ENCODE results near the gene GADL1. TPM values are rescaled to one million over a fixed set of nuclear protein-coding genes. Genes with fewer than 3 reads are reported as not detected.

The GADL1 gene
- total RNA-seq, 1 experiment from 2014 or later = not detected

GRCh38 chr3:30737743-30738499, 156.5 kb downstream of the GADL1 start:
- Histone ChIP-seq H3K79me2 (ENCODE audit: insufficient read depth, low read length) (no peaks in the 10 kb centered on the region), H4K20me1 (ENCODE audit: insufficient read depth) (no peaks in the 10 kb centered on the region), H3K9me2 (ENCODE audit: insufficient read depth) (no peaks in the 10 kb centered on the region), H3K9ac (ENCODE audit: low read length) (no peak overlapping the region), H3K27ac (ENCODE audit: low read depth, low read length) (no peak overlapping the region), H3K4me3 (replicated peaks in 1 of 2; ENCODE audit: low read depth in 1 of 2, low read length in 2 of 2) (no peak overlapping the region), H3K9me3 (ENCODE audit: control insufficient read depth in 1 of 2, insufficient read depth in 1 of 2, low read depth in 1 of 2, low read length in 2 of 2) (no peaks in the 10 kb centered on the region), H2AFZ (ENCODE audit: low read depth, low read length, poor library complexity, severe bottlenecking) (no peak overlapping the region), H3K27me3 (ENCODE audit: insufficient read depth, low read length) (no peaks in the 10 kb centered on the region), H3K4me1 (ENCODE audit: control insufficient read depth in 1 of 2, insufficient read depth in 2 of 2, low read length in 2 of 2) (no peaks in the 10 kb centered on the region), H3K4me2 (ENCODE audit: low read length) (no peak overlapping the region), H3K36me3 (ENCODE audit: control insufficient read depth in 1 of 2, insufficient read depth in 2 of 2, low read length in 2 of 2) (no peaks in the 10 kb centered on the region)
- ATAC-seq (no peak), DNase-seq (ENCODE audit: low read depth, low spot score) (no peak)
- ChIA-PET POLR2A (no interaction called here), RAD21 (ENCODE audit: low non-redundant PET in 1 of 2, low total read pairs in 2 of 2, uncharacterized antibody in 2 of 2, unreplicated experiment in 2 of 2) (no interaction called here), CTCF (no interaction called here)
- TF ChIP-seq EZH2phosphoT487 (IDR thresholded peaks at IDR 0.05; ENCODE audit: borderline replicate concordance) = no peak
- no peak for TF ChIP-seq SIN3A (IDR thresholded peaks at IDR 0.05; ENCODE audit: low read depth)
- TF ChIP-seq CTCF (IDR thresholded peaks at IDR 0.05 in 2 of 3, conservative IDR thresholded peaks at IDR 0.05 in 1 of 3; ENCODE audit: borderline replicate concordance in 1 of 3, insufficient read depth in 1 of 3, low read depth in 2 of 3, low read length in 2 of 3) = no peak
- no peak for TF ChIP-seq POLR2A (IDR thresholded peaks at IDR 0.05; ENCODE audit: borderline replicate concordance, extremely low read depth, insufficient read depth, insufficient read length)
- TF ChIP-seq SRF (IDR thresholded peaks at IDR 0.05; ENCODE audit: low read depth) = no peak
- TF ChIP-seq ZNF274 (IDR thresholded peaks at IDR 0.05; ENCODE audit: low read depth, low read length) = no peak
- no peak for TF ChIP-seq RAD21 (IDR thresholded peaks at IDR 0.05; ENCODE audit: low read depth)
- no peak for TF ChIP-seq ELF1 (IDR thresholded peaks at IDR 0.05; ENCODE audit: borderline replicate concordance, low read depth)
- no peak for TF ChIP-seq SP1 (IDR thresholded peaks at IDR 0.05; ENCODE audit: low read depth)
- no peak for TF ChIP-seq EGR1 (IDR thresholded peaks at IDR 0.05; ENCODE audit: low read depth)
- TF ChIP-seq ZFX (IDR thresholded peaks at IDR 0.05) = no peak
- TF ChIP-seq MAX (IDR thresholded peaks at IDR 0.05) = no peak
- no peak for TF ChIP-seq EZH2 (IDR thresholded peaks at IDR 0.05)
- TF ChIP-seq CEBPB (IDR thresholded peaks at IDR 0.05; ENCODE audit: low read depth) = no peak
- TF ChIP-seq JUND (IDR thresholded peaks at IDR 0.05) = no peak
- no peak for TF ChIP-seq TCF7L2 (IDR thresholded peaks at IDR 0.05; ENCODE audit: borderline replicate concordance, extremely low read depth, insufficient read depth, insufficient read length)
- TF ChIP-seq POLR2AphosphoS5 (IDR thresholded peaks at IDR 0.05; ENCODE audit: low read depth, low read length) = no peak
- TF ChIP-seq CBX3 (IDR thresholded peaks at IDR 0.05; ENCODE audit: low read depth) = no peak
- no TSS peak for BruUV-seq (replicated peaks)
- intact Hi-C loops (cut with micrococcal nuclease) = no loop called here
